GM23338 (cell line): Measurements from ENCODE around the gene BRINP2. TPM values are rescaled to one million over a fixed set of nuclear protein-coding genes. Genes with fewer than 3 reads are reported as not detected.

ENCODE experiments used
- ATAC-seq: fragments of 200-7000 bp; cut with Tn5 transposase; 3 replicates; pipeline ENCODE4 v1.9.1; 2020
- DNase-seq: peaks from one replicate; pipeline ENCODE4 v3.0.0-alpha.2; 2015; ENCODE audit warnings: low spot score
- H2AFZ ChIP-seq: fragments of 200-600 bp; sonication (generic); 2 replicates; pipeline ENCODE4 v1.8.0; 2016; ENCODE audit warnings: antibody characterized with exemption, mild to moderate bottlenecking, moderate library complexity
- H3F3A ChIP-seq: fragments of 200-600 bp; sonication (generic); replicated peaks from 2 replicates; pipeline ENCODE4 v1.8.0; 2017; ENCODE audit warnings: antibody characterized with exemption, mixed run types, low read depth
- H3K27ac ChIP-seq: fragments of 200-600 bp; sonication (generic); 2 replicates; pipeline ENCODE4 v1.6.1; 2016; ENCODE audit warnings: low read depth
- H3K27me3 ChIP-seq: fragments of 200-600 bp; sonication (generic); 2 replicates; pipeline ENCODE4 v1.8.0; 2016; ENCODE audit warnings: mild to moderate bottlenecking, mixed run types, moderate library complexity; ENCODE audit not compliant: insufficient read depth
- H3K36me3 ChIP-seq: fragments of 200-600 bp; sonication (generic); 2 replicates; pipeline ENCODE4 v1.8.0; 2016; ENCODE audit warnings: mild to moderate bottlenecking; ENCODE audit not compliant: insufficient read depth
- H3K4me1 ChIP-seq: fragments of 200-600 bp; sonication (generic); 2 replicates; pipeline ENCODE4 v1.8.0; 2016; ENCODE audit warnings: mild to moderate bottlenecking, moderate library complexity; ENCODE audit not compliant: insufficient read depth
- H3K4me2 ChIP-seq: fragments of 200-600 bp; sonication (generic); 2 replicates; pipeline ENCODE4 v1.7.1; 2017; ENCODE audit warnings: mixed run types
- H3K4me3 ChIP-seq: fragments of 200-600 bp; sonication (generic); 2 replicates; pipeline ENCODE4 v1.6.1; 2016; ENCODE audit warnings: mixed run types
- H3K79me2 ChIP-seq: fragments of 200-600 bp; sonication (generic); replicated peaks from 2 replicates; pipeline ENCODE4 v1.8.0; 2017; ENCODE audit warnings: mild to moderate bottlenecking; ENCODE audit not compliant: insufficient read depth
- H3K9me2 ChIP-seq: fragments of 200-600 bp; sonication (generic); 2 replicates; pipeline ENCODE4 v1.8.0; 2017; ENCODE audit not compliant: insufficient read depth
- H4K20me1 ChIP-seq: fragments of 200-600 bp; sonication (generic); replicated peaks from 2 replicates; pipeline ENCODE4 v1.8.0; 2017; ENCODE audit warnings: mild to moderate bottlenecking; ENCODE audit not compliant: insufficient read depth
- H3K27ac Mint-ChIP-seq: 2 replicates; pipeline ENCODE4 v1.8.0; 2020; ENCODE audit warnings: inconsistent platforms, mild to moderate bottlenecking, moderate library complexity, mixed read lengths
- H3K27me3 Mint-ChIP-seq: 3 replicates; pipeline ENCODE4 v1.8.0; 2022; ENCODE audit warnings: low read depth, mild to moderate bottlenecking, moderate library complexity, mixed read lengths, inconsistent platforms; ENCODE audit not compliant: insufficient read depth, poor library complexity
- H3K36me3 Mint-ChIP-seq: 3 replicates; pipeline ENCODE4 v1.8.0; 2021; ENCODE audit warnings: low read depth, mild to moderate bottlenecking, inconsistent platforms, moderate library complexity, mixed read lengths
- H3K4me1 Mint-ChIP-seq: 3 replicates; pipeline ENCODE4 v1.8.0; 2020; ENCODE audit warnings: mild to moderate bottlenecking, inconsistent platforms, mixed read lengths
- H3K4me3 Mint-ChIP-seq: 3 replicates; pipeline ENCODE4 v1.8.0; 2021; ENCODE audit warnings: moderate library complexity, mild to moderate bottlenecking, inconsistent platforms, mixed read lengths
- H3K9me3 Mint-ChIP-seq: 3 replicates; pipeline ENCODE4 v1.8.0; 2020; ENCODE audit warnings: moderate library complexity, mild to moderate bottlenecking, inconsistent platforms, mixed read lengths
- CTCF ChIP-seq, 2 experiments: fragments of 200-600 bp in 1 of 2; sonication (generic) in 1 of 2; conservative IDR thresholded peaks; 2 replicates each; pipeline versions ENCODE4 v1.5.1 to v1.6.1; 2016 to 2017; ENCODE audit warnings: antibody characterized with exemption in 2 of 2, low read depth in 2 of 2, mild to moderate bottlenecking in 2 of 2, moderate library complexity in 1 of 2
- ETS1 ChIP-seq: IDR thresholded peaks from 2 replicates; pipeline ENCODE4 v1.6.1; 2016; ENCODE audit warnings: antibody characterized with exemption
- EZH2 ChIP-seq: fragments of 200-600 bp; sonication (generic); IDR thresholded peaks from one replicate; pipeline ENCODE4 v1.8.0; 2017; ENCODE audit warnings: antibody characterized with exemption, mild to moderate bottlenecking, low read depth; ENCODE audit not compliant: unreplicated experiment
- EZH2phosphoT487 ChIP-seq: fragments of 200-600 bp; sonication (generic); IDR thresholded peaks from one replicate; pipeline ENCODE4 v1.8.1; 2018; ENCODE audit warnings: antibody characterized with exemption; ENCODE audit not compliant: unreplicated experiment
- NANOG ChIP-seq: IDR thresholded peaks from 2 replicates; pipeline ENCODE4 v1.6.1; 2016; ENCODE audit warnings: antibody characterized with exemption, borderline replicate concordance
- POLR2AphosphoS5 ChIP-seq: IDR thresholded peaks from 2 replicates; pipeline ENCODE4 v1.6.1; 2016; ENCODE audit warnings: antibody characterized with exemption, low read depth
- STAT1 ChIP-seq: IDR thresholded peaks from one replicate; pipeline ENCODE4 v1.6.1; 2016; ENCODE audit warnings: antibody characterized with exemption; ENCODE audit not compliant: unreplicated experiment
- ZNF114 ChIP-seq: fragments of 250-450 bp; sonication (Bioruptor Pico); IDR thresholded peaks from 2 replicates; pipeline ENCODE4 v1.5.0; 2020; ENCODE audit warnings: mild to moderate bottlenecking, moderate library complexity
- ZNF331 ChIP-seq: fragments of 250-450 bp; sonication (Bioruptor Pico); IDR thresholded peaks from 2 replicates; pipeline ENCODE4 v1.5.0; 2020; ENCODE audit warnings: low read depth, mild to moderate bottlenecking, moderate library complexity
- ZNF462 ChIP-seq: fragments of 250-450 bp; sonication (Bioruptor Pico); IDR thresholded peaks from 2 replicates; pipeline ENCODE4 v1.5.0; 2020; ENCODE audit warnings: mild to moderate bottlenecking, moderate library complexity
- polyA plus RNA-seq: library from polyadenylated mRNA; unstranded; fragments of >200 nt; fragmentation: Nextera tagmentation; extraction: Ambion mirVana; gene quantifications from 2 replicates; pipeline ENCODE4 v1.2.1, GENCODE V29; 2016
- total RNA-seq: library from RNA; depleted of rRNA; stranded (reverse); fragments of >200 nt; shearing (Covaris generic); gene quantifications from 2 replicates; pipeline ENCODE4 v1.2.3, GENCODE V29; 2014

Gene BRINP2
- total and polyA plus RNA-seq, 2 experiments from 2014 or later, result 0.10 to 0.52 TPM

- no peak for TF ChIP-seq ZNF462 (CRISPR knock-in tag)
- TF ChIP-seq ZNF114, result no peak
- no peak for TF ChIP-seq CTCF (conservative IDR thresholded peaks at IDR 0.05; ENCODE audit: low read depth in 2 of 2)
- TF ChIP-seq POLR2AphosphoS5, result no peak
- TF ChIP-seq EZH2phosphoT487, result no peak
- TF ChIP-seq ZNF331 (CRISPR knock-in tag), result no peak
- no peak for TF ChIP-seq EZH2
These were observed 102.4 kb downstream of the BRINP2 start (continued) for GRCh38 chr1:177273141-177273540.

GRCh38 chr1:177274687-177275211 is 104.0 kb downstream of the BRINP2 start:
- Histone ChIP-seq H3K27me3 (no peaks in the 10 kb centered on the region), H3K9me2 (no peaks in the 10 kb centered on the region), H2AFZ (no peak overlapping the region), H3K36me3 (no peaks in the 10 kb centered on the region), H3K4me2 (no peak overlapping the region), H3K27ac (no peak overlapping the region), H3K79me2 (no peaks in the 10 kb centered on the region), H3F3A (no peaks in the 10 kb centered on the region), H3K4me1 (no peaks in the 10 kb centered on the region), H4K20me1 (no peaks in the 10 kb centered on the region), H3K4me3 (no peak overlapping the region)
- Mint-ChIP-seq H3K36me3 (no peaks in the 10 kb centered on the region), H3K27ac (no peak overlapping the region), H3K4me3 (no peak overlapping the region), H3K4me1 (no peaks in the 10 kb centered on the region), H3K9me3 (no peaks in the 10 kb centered on the region), H3K27me3 (no peaks in the 10 kb centered on the region)
- no peak for DNase-seq
- ATAC-seq, result no peak
- TF ChIP-seq STAT1 (no peak), NANOG (no peak), ETS1 (no peak), EZH2 (no peak), POLR2AphosphoS5 (no peak), ZNF114 (no peak), ZNF331 (CRISPR knock-in tag) (no peak)
